GM19467 (cell line): ENCODE data around the gene SLC9A5.

Source experiments
- ATAC-seq: cut with Tn5 transposase; IDR thresholded peaks from one replicate; pipeline ENCODE4 v1.9.1; 2021; ENCODE audit warnings: mild to moderate bottlenecking, moderate library complexity; ENCODE audit not compliant: unreplicated experiment

SLC9A5 gene

GRCh38 chr16:67215706-67216105, 33.1 kb upstream of the SLC9A5 start:
- no peak for ATAC-seq

DNA sequence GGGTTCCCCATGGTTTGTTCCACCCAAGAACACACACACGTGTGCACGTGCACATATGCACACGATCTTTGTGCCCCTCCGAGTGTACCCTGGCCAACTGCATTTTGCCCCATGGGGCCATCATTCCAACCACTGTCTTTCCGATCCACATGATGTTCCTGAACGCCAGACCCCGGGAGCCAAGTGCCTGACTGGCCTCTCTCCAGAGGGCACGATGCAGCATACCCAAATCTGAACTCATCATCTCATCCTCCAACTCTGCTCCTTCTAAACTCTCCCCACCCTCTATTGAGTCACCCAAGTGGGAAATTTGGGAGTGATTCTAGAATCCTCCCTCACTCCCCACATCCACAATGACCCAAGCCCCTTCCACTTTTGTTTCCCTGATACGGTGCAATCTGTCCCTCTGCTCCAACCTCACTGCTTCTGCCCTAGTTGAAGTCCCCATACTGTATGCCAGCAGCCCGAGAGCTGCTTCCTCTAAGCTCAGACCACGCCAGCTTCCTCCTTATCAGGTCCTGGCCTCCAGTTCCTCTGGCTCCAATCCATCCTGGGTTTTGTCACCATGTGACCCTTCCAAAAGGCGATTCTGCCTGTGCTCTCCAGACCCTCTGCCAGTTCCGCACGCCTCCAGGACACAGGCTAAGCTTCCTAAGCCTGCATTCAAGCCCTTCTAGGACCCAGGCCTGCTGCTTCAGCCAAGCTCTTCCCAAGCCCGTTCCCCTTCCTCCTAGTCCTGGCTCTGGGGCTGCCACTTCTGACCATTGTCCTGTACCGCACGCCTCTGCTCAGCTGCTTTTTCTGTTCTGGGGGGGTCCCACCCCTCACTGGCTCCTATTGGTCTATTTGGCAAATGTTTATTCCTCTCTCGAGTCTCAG, 31.9 kb upstream of the SLC9A5 start:
- ATAC-seq, result no peak

- ATAC-seq, result no peak
Observed at GRCh38 chr16:67223992-67224391, 24.8 kb upstream of the SLC9A5 start.

DNA sequence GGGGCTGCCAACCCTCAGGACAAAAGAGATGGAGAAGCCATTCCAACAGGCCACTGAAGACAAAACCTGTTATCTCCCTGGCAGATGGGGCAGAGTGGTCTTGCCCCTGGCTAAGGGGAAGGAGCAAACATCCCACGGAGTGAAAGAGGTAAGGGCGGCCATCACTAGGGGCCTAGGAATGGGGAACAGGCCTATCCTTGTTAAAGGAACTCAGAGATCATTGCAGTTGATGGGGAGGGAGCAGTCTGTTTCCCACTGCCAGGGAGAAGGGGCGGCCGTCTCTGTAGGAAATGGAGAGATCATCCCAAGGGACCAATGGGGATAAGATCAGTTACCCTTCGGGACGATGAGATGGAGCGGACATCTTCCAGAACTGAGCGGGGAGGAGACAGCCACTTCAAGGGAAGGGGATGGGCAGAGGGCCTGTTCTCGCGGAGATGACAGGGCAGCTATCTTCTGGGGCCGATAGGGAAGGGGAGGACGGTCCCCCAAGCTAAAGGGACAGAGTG, 22.4 kb upstream of the SLC9A5 start:
- ATAC-seq, result no peak

DNA sequence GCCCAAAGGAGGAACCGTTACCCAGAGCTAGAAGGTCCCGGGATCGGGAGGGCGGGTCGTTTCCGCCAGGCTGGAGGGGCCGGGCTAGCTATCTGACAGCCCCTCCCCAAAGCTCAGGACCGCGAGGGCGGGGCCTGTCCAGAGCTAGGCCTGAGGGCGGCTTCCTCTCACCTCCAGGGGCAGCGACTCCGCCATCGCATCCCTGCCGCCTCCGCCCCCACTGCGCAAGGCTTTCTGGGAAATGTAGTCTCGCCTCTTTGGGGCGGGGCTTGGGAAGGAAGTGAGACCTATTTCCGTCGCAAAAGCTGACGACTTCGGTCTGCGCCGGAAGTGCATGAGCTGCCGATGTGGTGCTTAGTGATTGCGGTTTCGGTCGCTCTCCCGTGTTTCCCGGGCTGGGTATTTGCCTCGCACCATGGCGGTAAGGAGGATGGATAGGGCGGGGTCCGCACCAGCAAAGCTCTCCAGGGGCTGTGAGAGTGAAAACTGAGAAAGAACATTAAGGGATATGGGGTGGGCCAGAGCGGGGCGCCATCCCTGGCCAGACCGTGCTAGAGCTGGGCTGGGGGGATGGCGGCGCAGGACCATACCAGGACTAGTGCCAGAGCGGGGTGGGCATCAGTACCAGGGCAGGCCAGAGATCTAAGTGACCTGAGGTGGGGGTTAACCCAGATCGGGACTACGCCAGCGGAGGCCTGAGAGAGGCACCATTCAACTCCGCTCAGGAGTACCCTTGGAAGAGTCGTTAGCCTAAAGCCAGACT, 21.8 kb upstream of the SLC9A5 start, which contains the start of gene TMEM208:
TMEM208 (plus strand) TSS at position 327 of the 763 bp plus-strand sequence; CDS start at position 416, 89 bp downstream.
- peak; percentile 79 for ATAC-seq

- no peak for ATAC-seq
Observed at GRCh38 chr16:67227567-67227921, 21.2 kb upstream of the SLC9A5 start.

- ATAC-seq, result no peak
Observed at GRCh38 chr16:67228034-67228785, 20.6 kb upstream of the SLC9A5 start.

DNA sequence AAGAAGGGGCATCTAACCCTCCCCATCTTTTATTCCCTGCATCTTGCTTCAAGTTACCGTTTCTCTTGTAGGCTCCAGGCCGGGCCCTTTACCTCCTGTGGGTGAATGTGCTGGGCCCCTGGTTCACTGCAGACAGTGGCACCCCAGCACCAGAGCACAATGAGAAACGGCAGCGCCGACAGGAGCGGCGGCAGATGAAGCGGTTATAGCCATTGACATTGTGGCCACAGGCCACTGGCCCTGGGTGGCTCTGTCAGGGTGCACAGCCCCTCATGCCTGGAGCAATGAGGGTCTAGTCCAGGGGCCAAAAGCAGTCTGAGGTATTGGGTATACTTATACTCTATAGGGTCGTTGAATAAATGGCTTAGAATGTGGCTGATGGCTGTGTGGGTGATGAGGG, 19.9 kb upstream of the SLC9A5 start:
- ATAC-seq, result no peak

GRCh38 chr16:67229906-67230808, 18.6 kb upstream of the SLC9A5 start:
- no peak for ATAC-seq

DNA sequence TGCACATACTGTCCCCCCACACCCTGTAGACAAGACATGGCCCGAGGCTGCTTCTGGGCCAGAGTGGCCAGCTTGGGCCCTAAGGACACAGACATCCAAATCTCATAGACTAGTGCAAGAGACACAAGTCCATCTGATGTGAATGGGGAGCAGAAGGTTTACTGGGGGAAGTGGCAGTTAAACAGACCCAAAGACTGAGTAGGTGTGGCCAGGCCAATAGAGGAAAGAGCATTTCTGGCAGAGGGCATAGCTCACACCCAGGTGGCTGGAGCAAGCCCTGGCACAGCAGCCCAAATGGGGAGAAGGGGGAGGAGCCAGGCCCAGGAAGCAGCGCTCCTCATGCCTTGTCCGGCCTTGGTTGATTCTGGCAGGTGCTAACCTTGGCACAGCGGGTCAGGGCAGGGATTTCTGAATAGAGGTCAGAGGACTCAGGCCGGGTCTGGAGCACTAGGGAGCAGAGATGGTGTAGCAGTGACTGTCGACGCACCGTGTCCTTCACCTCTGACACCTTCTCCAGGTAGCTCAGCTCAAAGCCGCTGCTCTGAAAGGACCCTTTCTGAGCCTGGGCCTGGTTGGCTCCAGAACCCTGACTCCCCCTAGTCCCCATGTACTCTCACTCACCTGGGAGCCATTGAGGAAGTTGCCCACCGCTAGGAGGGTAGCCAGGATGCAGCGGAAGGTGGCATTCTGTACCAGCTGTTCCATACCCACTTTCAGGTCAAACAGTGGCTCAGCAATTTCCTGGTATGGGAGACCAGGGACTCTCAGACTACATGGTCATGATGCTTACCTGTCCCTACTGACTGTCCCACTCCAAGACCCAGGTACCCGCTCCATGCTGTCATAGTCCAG, 17.7 kb upstream of the SLC9A5 start:
- ATAC-seq, result no peak

DNA sequence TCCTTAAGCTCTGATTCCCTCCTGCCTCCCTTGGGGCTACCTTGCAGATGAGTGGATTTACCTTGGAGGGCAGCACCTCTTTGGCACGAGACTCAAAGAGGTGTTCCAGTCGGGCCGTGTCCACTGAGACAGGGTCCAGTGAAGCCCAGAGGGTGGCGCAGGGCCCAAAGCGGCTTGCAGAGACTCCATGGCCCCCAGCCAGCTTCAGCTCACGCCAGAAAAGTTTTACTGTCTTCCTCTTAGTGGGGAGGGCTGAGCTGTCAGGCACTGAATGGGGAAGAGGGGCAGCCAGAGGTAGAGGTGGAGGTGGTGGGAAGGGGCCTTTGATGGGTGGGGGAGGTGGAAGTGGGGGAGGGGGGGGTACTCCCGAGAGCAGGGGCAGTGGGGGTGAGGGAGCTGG, 15.2 kb upstream of the SLC9A5 start:
- ATAC-seq, result no peak

- no peak for ATAC-seq
Observed at GRCh38 chr16:67234180-67234597, 14.6 kb upstream of the SLC9A5 start.

- no peak for ATAC-seq
Observed at GRCh38 chr16:67235816-67236562, 12.8 kb upstream of the SLC9A5 start.

DNA sequence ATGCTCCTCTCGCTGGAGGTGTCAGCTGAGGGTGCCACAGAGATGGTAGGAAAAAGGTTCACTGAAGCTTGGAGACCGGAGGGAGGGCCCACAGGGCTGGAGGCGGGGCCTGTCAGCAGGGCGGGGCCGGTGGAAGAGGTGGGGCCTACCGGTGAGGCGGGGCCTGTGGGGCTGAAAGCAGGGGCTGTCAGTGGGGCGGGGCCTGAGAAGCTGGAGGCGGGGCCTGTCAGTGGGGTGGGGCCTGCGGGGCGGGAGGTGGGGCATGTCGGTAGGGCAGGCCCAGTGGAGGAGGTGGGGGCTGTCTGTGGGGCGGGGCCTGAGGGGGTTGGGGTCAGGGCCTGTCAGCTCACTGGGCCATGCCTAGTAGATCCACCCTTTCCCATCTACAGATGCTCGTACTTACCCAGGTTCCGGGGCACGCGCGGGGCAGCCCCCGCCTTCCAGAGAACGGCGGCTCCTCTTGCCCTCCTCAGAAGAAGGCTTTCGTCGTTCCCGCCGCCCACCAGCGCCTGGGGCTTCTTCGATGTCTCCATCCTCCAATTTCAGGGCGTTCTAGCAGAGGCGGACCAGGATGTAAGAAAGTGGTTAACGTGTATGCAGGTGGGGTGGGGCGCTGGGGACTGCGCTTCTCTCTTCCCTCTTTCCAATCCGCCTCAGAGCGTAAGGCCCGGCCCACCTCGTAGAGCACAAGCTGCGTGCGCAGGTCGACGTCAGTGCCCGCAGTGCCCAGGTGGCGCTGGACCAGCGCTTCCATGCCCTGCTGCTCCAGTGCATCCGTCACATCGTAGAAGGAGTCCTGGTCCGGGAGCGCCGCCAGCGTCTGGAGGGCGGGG, 12.0 kb upstream of the SLC9A5 start:
- no peak for ATAC-seq

DNA sequence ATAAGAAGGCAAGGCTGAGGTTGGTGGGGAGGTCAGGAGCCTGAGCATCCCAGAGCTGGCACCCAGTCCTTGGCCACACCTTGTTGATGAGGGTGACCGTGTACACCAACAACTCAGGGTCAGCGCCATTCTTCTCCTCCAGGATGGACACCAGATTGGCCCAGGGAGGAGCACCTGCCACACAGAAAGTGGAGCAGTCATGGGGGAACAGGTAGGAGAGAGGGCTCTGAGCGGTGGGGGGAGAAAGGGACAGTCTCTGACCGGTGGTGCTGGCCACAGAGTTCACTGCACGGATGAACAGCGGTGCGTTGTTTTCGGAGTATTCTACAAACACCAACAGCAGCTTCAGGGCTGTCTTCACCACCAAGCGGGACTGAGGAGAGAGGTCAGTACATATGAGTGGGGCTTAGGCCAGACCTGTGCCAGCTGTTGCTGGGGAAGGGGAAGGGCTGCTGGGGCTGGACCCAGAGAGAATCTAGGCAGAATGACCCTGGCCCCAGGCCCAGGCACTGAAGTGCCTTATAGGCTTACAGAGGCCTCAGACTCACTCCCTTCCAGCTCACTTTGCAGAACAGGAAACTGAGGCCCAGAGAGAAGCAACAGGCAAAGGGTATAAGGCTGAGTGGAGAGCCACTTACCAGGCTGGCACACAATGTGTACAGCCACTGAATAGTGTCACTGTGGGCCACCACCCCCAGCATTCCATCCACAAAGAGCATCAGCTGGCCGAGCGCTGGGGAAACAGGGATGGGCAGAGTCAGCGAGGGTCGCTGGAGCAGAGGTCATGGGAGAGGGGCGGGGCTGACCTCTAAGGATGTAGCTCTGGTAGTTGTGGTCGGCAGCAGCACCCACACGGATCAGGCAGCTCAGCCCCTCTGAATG, 11.1 kb upstream of the SLC9A5 start:
- ATAC-seq, result no peak

GRCh38 chr16:67238278-67238575, 10.6 kb upstream of the SLC9A5 start:
- ATAC-seq, result no peak
